Retina (tissue), 1 donor: ENCODE results near the gene MACROD2.

Experiments
- DNase-seq: peaks from one replicate; pipeline ENCODE4 v3.0.0-alpha.2; 2016

MACROD2 gene

DNA sequence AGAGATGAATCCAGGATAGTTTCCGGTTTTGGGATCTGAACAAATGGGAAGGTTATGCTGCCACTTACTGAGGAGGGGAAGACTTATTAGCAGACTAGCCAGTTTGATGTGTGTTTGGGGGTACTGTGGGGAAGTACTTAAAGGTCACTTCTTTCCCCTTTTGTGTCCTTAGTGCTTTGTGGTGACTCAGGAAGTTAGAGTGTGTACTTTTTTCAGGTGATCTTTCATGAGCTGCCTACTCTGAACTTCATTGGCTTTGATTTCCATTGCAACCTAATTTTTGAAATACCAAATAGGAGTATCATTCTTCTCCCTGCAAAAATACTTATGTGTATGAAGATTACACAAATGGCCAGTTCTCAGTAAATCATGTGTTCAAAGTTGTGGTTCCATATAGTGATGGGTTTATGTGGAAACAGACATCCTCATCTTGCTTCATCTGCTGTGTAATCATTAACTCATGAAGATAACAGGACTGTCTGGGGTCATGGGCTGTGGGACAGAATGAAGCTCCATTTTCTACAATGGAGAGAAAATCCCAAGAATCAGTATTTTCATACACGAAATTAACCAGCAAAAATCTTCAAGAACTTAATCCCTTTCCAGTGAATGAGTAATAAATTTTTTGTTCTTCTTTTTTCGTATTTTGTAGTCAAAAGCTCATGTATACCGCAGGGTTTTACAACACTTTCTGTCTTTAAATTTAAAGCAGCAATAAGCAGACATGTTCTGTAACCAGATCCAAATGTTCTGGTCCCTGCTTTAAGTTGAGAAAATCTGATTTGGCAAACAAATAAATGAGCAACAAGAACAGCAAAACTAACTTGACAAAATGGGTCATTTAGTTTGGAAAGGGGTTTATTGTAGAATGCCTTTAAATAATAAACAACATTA is 614.3 kb downstream of the MACROD2 start:
- no peak for DNase-seq

DNA sequence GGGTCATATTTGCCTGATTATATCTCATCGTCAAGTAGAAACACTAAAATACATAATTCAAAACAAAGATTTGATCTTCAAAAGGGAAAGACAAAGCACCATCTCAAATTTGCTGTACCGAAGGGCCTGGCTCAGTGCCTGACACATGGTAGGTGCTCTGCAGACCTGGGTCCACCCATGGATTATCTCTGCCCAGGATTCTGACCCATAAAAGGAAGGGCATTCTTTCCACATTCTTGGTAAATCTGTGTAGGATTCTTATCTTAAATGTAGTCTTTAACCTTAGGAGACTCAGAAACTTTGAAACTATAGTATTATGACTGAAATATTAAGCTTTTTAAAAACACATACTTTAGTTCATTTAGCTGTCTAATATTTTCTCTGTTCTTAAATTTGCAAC is 616.2 kb downstream of the MACROD2 start:
- DNase-seq, result no peak

DNA sequence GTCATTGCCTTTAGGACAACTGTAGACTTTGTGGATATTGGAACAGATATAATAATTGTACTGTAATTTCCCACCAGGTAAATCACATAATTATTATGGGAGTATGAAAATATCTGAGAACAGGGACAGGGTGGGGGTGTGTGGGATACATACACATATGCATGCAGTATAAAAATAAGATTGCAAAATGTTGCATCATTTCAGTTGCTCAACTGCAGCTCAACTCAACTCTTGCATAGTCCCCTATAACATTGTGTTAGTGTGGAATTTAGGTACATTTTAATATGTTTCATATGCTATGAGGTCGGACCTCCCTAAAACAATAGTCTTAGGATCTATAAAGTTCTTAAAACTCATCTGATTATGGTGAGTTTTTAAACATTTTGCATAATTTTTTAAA is 617.1 kb downstream of the MACROD2 start:
- no peak for DNase-seq

- no peak for DNase-seq
These were observed 620.7 kb downstream of the MACROD2 start for GRCh38 chr20:14616003-14616402.

DNA sequence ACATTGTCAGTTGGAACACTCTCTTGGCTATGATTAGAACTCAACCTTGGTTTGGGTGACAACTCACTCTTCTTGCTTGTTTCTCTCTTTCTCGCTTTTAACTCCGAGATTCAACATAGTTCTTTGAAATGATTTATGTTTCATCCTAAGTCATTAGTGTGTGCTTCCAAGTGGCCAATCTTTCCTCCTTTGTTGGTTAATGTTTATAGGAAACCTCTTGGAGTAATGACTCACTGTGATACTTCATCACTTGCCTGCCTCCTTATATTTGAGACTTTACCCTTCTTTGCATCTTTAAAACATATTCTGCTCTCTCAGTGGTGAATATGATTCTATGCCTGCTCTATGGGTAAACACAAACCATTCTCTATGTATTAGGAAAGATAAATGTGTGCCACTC is 621.8 kb downstream of the MACROD2 start:
- DNase-seq, result no peak

DNA sequence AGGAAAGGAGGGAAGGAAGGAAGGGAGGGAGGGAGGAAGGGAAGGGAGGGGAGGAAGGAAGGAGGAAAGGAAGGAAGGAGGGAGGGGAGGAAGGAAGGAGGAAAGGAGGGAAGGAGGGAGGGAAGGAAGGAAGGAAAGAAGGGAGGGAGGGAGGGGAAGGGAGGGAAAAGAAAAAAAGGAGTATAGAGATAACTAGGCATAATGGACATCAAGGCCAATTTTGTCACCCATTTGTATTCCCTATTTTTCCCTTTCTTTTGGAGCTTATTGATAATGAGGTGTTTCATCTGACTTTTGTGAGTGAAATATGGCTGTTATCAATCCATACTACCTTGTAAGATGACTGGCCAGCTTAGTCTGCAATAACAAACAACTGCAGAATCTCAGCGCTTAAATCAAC is 624.1 kb downstream of the MACROD2 start:
- no peak for DNase-seq

DNA sequence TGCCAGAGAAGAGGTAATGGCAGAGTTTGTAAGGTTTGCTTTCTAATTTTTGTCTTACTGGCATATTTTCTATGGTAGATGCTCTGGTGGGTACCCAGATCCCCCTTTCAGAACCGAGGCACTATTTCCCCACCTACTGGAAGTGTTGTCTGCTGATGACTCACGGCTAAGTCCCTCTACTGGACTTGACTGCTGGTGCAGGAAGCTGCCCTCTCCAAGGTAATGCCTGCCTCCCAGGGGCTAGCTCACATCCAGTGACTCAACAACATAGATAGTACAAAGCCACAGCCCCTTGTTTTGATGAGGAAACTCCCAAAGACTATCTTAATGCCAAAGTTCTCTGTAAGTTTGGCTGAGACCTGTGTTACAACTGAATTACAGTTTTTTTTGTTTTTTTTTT is 627.5 kb downstream of the MACROD2 start:
- no peak for DNase-seq

DNA sequence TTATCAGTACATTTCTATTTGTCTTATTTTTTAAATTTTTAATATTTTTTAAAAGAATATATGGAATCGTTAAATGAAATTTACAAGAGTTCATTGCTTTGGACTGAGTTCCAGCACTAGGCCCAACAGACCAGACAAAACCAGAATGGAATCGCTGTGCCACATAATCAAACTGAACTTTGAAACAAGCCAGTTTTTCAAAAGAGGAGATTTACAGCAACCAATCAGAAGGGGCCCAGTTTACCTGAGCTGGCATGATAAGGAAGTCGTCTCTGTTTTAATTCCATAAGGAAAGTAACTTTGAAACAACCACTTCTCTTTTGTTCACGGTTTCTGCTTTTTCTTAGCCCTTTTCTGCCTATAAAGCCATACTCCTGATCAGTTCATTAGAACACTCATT is 635.7 kb downstream of the MACROD2 start:
- DNase-seq, result no peak

- DNase-seq, result no peak
These were observed 637.6 kb downstream of the MACROD2 start for GRCh38 chr20:14632906-14633305.

GRCh38 chr20:14633507-14633906 is 638.2 kb downstream of the MACROD2 start:
- no peak for DNase-seq

GRCh38 chr20:14634665-14635064 is 639.3 kb downstream of the MACROD2 start:
- no peak for DNase-seq

GRCh38 chr20:14637441-14637840 is 642.1 kb downstream of the MACROD2 start:
- DNase-seq, result no peak

DNA sequence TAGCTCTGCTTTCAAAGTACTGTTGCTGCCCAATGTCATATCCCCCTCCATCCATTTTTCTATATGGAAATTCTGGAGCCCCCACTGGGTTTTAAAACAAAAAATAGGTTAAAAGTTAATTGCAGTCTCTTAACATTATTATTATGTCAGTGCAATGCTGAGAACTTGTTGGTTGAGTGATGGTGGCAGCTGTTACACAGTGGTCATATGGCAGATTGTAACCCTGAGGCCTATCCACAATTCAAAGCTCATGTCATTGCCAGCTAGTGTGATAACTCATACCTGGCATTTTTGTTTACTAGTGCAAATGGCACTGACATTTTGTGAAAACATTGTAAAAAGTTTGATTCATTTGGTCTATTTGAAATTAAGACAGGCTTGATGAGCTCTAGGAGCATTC is 647.8 kb downstream of the MACROD2 start:
- no peak for DNase-seq

GRCh38 chr20:14643556-14643955 is 648.2 kb downstream of the MACROD2 start:
- DNase-seq, result no peak

GRCh38 chr20:14644306-14645097 is 649.2 kb downstream of the MACROD2 start:
- DNase-seq, result no peak

- no peak for DNase-seq
These were observed 651.7 kb downstream of the MACROD2 start for GRCh38 chr20:14647016-14647415.

DNA sequence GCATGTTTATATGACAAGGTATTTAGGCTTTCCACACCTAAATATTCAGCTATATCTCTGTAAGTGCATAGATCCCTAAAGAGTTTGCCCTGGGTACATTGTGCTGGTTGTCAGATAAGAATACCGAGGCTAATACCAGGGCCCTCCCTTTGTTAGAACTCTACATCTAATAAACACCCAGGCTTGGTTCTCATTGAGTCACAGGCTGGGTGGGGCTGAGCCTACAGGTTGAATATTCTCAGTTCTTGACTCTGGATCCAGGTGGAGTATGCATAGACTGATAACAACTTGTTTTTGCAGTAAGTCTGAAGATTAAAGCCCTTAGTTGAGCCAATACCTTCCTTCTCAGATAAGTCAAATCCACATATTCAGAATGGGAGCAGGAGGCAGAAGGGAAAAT is 654.3 kb downstream of the MACROD2 start:
- DNase-seq, result no peak

GRCh38 chr20:14657266-14658005 is 662.1 kb downstream of the MACROD2 start:
- DNase-seq, result no peak

DNA sequence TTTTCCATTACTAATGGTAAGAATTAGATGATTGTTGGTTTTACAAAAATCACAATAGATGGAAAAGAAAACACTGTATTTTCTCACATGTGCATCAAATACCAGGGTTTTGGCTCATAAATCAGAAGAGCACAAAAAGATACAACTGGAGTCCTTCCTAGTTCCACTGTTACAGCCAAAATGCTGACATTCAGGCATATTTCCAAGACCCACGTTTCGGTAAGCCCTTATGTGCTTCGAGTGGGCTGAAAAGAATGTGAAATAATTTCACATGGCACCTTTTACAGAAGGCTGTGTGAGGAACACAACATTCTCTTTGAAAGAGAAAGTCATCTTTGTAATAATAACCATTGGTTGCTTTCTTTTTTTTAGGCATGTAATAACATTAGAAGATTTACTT is 668.8 kb downstream of the MACROD2 start:
- DNase-seq, result no peak

DNA sequence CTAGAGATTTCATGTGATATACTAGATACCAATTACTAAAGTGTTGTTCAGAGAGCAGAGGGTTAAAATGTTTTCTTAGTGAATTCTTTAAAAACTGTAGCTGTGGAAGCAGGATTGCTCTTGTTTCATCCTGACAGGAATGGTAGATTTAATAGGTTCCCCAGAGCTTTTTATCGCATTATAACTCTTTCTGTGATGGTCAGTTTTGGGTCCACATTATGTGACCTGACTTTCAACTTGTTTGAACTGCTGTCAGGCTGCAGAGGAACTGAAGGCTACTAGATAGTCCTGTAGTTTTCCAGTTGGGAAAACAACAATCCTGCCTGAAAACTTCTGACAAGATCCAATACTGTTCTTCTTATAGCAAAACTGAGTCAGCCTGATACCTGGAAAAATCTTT is 671.4 kb downstream of the MACROD2 start:
- no peak for DNase-seq

DNA sequence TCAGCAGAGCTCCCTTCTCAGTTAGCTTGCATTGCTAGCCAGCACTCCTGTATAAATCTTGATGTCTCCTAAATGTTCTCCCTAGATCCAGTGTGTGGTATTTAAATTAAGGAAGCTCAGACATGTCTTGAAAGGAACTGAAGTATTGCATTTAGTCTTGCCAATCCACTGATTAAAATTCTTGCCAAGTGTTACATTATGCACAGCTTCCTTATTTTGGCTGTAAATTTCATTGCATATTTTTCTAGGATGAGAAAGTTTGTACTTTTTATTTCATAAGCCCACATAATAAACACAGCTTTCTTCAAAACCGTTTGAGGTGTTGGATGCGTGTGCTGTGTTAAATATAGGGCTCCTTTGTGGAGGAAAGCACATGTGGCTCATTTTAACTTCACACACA is 671.9 kb downstream of the MACROD2 start:
- no peak for DNase-seq

GRCh38 chr20:14672066-14672465 is 676.8 kb downstream of the MACROD2 start:
- no peak for DNase-seq

GRCh38 chr20:14673164-14673563 is 677.8 kb downstream of the MACROD2 start:
- DNase-seq, result no peak
